Right atrium auricular region (tissue), 2 donors: Measurements from ENCODE around the gene ITGB1. TPM values are rescaled to one million over a fixed set of nuclear protein-coding genes. Genes with fewer than 3 reads are reported as not detected.

Source experiments
- DNase-seq: peaks from one replicate; pipeline ENCODE4 v3.0.0-alpha.2; 2019; ENCODE audit warnings: low spot score
- H3K27ac ChIP-seq, 2 donors: fragments of 200-600 bp; sonication (generic); 1 replicate in 1 of 2; 2 replicates in 1 of 2; pipeline ENCODE4 v1.5.1; 2016 to 2019
- H3K27me3 ChIP-seq, 2 donors: fragments of 200-600 bp; sonication (generic); one replicate each; pipeline versions ENCODE4 v1.5.1 to v1.6.0; 2017 to 2019
- H3K36me3 ChIP-seq: fragments of 200-600 bp; sonication (generic); one replicate; pipeline ENCODE4 v1.5.1; 2016
- H3K4me1 ChIP-seq, 2 donors: fragments of 200-600 bp; sonication (generic); one replicate each; pipeline versions ENCODE4 v1.5.1 to v1.6.0; 2017 to 2019
- H3K4me3 ChIP-seq, 2 donors: fragments of 200-600 bp; sonication (generic); 1 replicate in 1 of 2; 2 replicates in 1 of 2; pipeline ENCODE4 v1.5.1; 2017 to 2019; ENCODE audit warnings: mild to moderate bottlenecking in 1 of 2, moderate library complexity in 1 of 2
- H3K9me3 ChIP-seq, 2 donors: fragments of 200-600 bp; sonication (generic); one replicate each; pipeline ENCODE4 v1.5.1; 2019
- total RNA-seq, 2 donors: library from RNA; depleted of rRNA; stranded (reverse); fragments of >200 nt; gene quantifications; one replicate each; pipeline ENCODE4 v1.1.0, GENCODE V29; 2016
- TF ChIP-seq, protein P1 (sequence below), 2 donors: fragments of 200-600 bp; sonication (generic); IDR thresholded peaks; one replicate each; pipeline ENCODE4 v1.5.1; 2019; ENCODE audit warnings: antibody characterized with exemption in 2 of 2

ITGB1 gene
- total RNA-seq, 2 donors from 2014 or later: 454 to 1,054 TPM

DNA sequence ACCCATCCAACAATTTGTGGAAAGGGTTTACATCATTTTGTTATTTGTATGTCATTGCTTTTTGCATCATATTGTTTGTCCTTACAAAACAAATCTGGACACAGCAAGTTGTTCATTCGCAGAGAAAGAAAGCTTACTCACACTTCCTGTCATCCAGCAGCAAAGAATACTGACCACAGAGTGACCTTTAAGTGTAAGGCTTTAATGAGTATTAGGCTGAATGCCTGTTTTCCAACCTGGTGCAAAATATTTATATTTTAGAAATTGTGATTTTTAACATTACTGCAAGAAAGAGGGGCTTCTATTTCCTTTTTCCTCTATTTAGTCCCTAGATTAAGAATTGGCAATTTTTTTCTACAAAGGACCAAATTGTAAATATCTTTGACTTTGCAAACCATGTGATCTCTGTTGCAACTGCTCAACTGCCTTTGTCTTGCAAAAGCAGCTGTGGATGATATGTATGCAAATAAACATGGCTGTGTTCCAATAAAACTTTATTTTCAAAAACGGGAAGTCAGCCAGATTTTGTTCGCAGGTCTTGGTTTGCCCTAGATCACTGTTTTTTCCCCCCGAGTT, 27.8 kb upstream of the ITGB1 start:
- H3K9me3 ChIP-seq: no peaks in the 10 kb centered on the region
- TF ChIP-seq, protein P1, sequence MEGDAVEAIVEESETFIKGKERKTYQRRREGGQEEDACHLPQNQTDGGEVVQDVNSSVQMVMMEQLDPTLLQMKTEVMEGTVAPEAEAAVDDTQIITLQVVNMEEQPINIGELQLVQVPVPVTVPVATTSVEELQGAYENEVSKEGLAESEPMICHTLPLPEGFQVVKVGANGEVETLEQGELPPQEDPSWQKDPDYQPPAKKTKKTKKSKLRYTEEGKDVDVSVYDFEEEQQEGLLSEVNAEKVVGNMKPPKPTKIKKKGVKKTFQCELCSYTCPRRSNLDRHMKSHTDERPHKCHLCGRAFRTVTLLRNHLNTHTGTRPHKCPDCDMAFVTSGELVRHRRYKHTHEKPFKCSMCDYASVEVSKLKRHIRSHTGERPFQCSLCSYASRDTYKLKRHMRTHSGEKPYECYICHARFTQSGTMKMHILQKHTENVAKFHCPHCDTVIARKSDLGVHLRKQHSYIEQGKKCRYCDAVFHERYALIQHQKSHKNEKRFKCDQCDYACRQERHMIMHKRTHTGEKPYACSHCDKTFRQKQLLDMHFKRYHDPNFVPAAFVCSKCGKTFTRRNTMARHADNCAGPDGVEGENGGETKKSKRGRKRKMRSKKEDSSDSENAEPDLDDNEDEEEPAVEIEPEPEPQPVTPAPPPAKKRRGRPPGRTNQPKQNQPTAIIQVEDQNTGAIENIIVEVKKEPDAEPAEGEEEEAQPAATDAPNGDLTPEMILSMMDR (IDR thresholded peaks at IDR 0.05): no peak
- H3K4me3 ChIP-seq: no peak overlapping the region
- no peak for DNase-seq
- H3K27ac ChIP-seq: peak overlapping the region in 1 of 2 donors; percentile 29
- H3K27me3 ChIP-seq: no peaks in the 10 kb centered on the region
- peaks cover 0 to 24% of the 10 kb centered on the region in 2 donors for H3K4me1 ChIP-seq
- no peaks in the 10 kb centered on the region for H3K36me3 ChIP-seq

DNA sequence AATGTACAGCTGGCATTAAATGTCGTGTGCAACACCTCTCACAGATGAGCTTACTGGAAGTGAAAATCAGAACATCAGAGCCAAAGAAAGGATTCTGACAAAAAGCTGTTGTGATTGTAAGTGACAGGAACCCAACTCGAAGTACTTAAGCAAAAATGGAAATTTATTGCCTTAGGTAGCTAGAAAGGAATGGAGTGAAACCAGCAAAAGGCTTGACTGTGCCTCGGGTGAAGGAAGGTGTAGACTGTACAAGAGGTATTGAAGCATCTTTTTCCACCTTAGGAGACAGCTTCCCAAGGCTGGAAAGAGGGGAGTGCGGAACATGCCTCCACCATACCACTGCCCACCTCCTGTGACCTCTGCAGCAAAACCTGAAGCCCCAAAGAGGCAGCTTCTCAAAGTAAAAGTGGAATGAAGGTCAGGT, 27.3 kb upstream of the ITGB1 start:
- DNase-seq: no peak
- H3K27me3 ChIP-seq: no peaks in the 10 kb centered on the region
- H3K9me3 ChIP-seq: no peaks in the 10 kb centered on the region
- no peak overlapping the region for H3K4me3 ChIP-seq
- TF ChIP-seq, protein P1 (IDR thresholded peaks at IDR 0.05): no peak
- H3K36me3 ChIP-seq: no peaks in the 10 kb centered on the region
- H3K4me1 ChIP-seq: peaks cover 0 to 25% of the 10 kb centered on the region in 2 donors
- peak overlapping the region in 1 of 2 donors; percentile 29 for H3K27ac ChIP-seq

DNA sequence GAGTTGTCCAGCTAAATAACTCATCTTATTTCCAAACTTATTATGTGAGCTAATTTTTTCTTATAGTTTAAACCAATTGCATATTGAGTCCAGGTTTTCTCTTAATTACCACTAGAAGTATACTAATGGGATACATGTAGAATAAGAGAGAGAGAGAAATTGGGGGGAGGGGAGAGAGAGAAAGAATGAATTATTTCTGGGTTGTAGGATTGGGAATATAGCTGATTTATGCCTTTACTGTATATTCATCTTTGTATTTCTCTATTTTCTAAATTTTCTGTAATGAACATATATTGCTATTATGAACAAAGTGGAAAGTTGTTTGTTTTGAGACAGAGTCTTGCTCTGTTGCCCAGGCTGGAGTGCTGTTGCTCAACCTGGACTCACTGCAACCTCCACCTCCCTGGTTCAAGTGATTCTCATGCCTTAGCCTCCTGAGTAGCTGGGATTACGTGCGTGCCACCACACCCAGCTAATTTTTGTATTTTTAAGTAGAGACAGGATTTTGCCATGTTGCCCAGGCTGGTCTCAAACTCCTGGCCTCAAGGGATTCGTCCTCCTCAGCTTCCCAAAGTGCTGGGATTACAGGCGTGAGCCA, 26.1 kb upstream of the ITGB1 start:
- H3K9me3 ChIP-seq: no peaks in the 10 kb centered on the region
- H3K4me1 ChIP-seq: peaks cover 0 to 31% of the 10 kb centered on the region in 2 donors
- no peaks in the 10 kb centered on the region for H3K36me3 ChIP-seq
- no peak overlapping the region for H3K27ac ChIP-seq
- TF ChIP-seq, protein P1 (IDR thresholded peaks at IDR 0.05): no peak
- H3K27me3 ChIP-seq: no peaks in the 10 kb centered on the region
- no peak overlapping the region for H3K4me3 ChIP-seq
- DNase-seq: no peak

DNA sequence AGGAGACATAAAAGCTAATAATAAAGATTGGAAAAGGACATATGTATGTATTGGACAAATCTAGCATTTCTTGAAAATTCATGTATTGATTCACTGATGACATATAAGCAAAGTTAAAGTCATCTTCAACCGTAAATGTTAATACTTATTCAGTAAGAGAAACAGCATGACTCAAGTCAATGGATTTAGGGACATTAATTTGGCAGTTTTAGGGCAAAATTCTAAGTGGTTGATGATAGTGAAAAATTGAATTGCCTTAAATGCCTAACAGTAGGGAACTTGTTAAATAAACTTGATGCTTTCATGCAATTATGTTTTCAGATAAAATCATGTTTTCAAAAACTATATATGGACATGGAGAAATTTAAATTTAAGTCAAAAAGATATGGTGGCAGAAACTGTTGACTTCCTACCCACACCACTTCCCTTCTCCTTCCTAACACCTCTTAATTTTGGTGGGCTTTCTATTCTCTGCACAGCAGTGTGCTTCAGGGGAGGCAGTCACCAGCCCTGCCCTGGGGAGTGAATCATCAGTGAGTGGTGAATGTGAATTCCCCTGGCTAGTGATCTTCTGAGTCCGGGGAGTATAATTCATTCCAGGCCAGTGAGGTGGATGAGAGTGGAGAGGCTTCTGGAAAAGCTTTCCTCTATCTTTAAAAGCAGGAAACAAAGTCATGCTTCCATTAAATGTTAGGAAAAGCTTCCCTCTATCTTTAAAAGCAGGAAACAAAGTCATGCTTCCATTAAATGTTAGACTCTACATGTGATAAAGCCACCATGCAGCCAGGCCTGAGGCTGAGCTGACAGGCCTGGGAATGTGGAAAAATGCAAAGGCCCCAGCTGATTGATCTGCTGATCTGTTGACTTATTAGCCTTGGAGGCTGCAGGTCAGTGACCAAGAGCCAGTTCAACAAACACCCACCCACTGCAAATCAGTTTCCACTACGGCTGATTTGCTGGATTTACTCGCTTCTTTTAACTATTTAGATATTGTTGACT, 25.2 kb upstream of the ITGB1 start:
- Histone ChIP-seq H3K36me3 (no peaks in the 10 kb centered on the region), H3K27ac (peak overlapping the region in 1 of 2 donors; percentile 89), H3K9me3 (no peaks in the 10 kb centered on the region), H3K27me3 (no peaks in the 10 kb centered on the region), H3K4me3 (no peak overlapping the region), H3K4me1 (peaks cover 0 to 31% of the 10 kb centered on the region in 2 donors)
- TF ChIP-seq, protein P1 (IDR thresholded peaks at IDR 0.05): no peak
- no peak for DNase-seq

DNA sequence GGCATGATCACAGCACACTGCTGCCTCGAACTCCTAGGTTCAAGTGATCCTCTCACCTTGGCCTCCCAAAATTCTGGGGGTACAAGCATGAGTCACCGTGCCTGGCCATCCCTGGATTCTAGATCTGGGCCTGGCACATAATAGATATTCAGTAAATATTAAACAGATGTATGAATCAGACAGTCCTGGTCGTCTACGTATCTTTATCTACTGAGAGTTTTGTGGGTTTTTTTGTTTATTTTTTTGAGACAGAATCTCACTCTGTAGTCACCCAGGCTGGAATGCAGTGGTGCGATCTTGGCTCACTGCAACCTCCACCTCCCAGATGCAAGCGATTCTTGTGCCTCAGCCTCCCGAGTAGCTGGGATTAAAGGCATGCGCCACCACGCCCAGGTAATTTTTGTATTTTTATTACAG, 24.3 kb upstream of the ITGB1 start:
- no peak for DNase-seq
- Histone ChIP-seq H3K27me3 (no peaks in the 10 kb centered on the region), H3K4me1 (peaks cover 0 to 31% of the 10 kb centered on the region in 2 donors), H3K4me3 (no peak overlapping the region), H3K9me3 (no peaks in the 10 kb centered on the region), H3K36me3 (no peaks in the 10 kb centered on the region), H3K27ac (peak overlapping the region; percentile 89 to 94)
- TF ChIP-seq, protein P1 (IDR thresholded peaks at IDR 0.05): no peak
